NCI-H774 (cell line): Measurements from ENCODE around the gene ZNF652.
"Not testable (repeated sequence)": the region's sequence is repeated elsewhere in the genome, so short reads cannot be mapped to it uniquely, and the experiment has no call there.

Source experiments
- DNase-seq: peaks from one replicate; lab custom pipeline; 2025; lab: John Stamatoyannopoulos, UW

Gene ZNF652

GRCh38 chr17:49386373-49386772 lies 24.3 kb upstream of the ZNF652 start:
- no peak for DNase-seq

- no peak for DNase-seq
These were observed 22.9 kb upstream of the ZNF652 start for GRCh38 chr17:49384951-49385350.

- no peak for DNase-seq
These were observed 21.0 kb upstream of the ZNF652 start for GRCh38 chr17:49383060-49383459.

- DNase-seq: no peak
These were observed 20.5 kb upstream of the ZNF652 start for GRCh38 chr17:49382556-49382955.

- DNase-seq: no peak
These were observed 19.7 kb upstream of the ZNF652 start for GRCh38 chr17:49381793-49382192.

GRCh38 chr17:49381033-49381432 lies 19.0 kb upstream of the ZNF652 start:
- DNase-seq: no peak

- no peak for DNase-seq
These were observed 17.9 kb upstream of the ZNF652 start for GRCh38 chr17:49379926-49380325.

- no peak for DNase-seq
These were observed 16.3 kb upstream of the ZNF652 start for GRCh38 chr17:49378311-49378710.

GRCh38 chr17:49375544-49375943 lies 13.5 kb upstream of the ZNF652 start:
- DNase-seq: no peak

- no peak for DNase-seq
These were observed 11.1 kb upstream of the ZNF652 start for GRCh38 chr17:49373115-49373514.

GRCh38 chr17:49372425-49372824 lies 10.4 kb upstream of the ZNF652 start:
- DNase-seq: no peak

GRCh38 chr17:49370971-49371834 lies 9.2 kb upstream of the ZNF652 start:
- DNase-seq: peak; percentile 18

GRCh38 chr17:49369760-49370159 lies 7.7 kb upstream of the ZNF652 start:
- no peak for DNase-seq

- no peak for DNase-seq
These were observed 7.0 kb upstream of the ZNF652 start for GRCh38 chr17:49369089-49369488.

- DNase-seq: no peak
These were observed 3.6 kb upstream of the ZNF652 start for GRCh38 chr17:49365667-49366066.

- not testable (repeated sequence) for DNase-seq
These were observed 3.1 kb upstream of the ZNF652 start for GRCh38 chr17:49365126-49365525.

GRCh38 chr17:49364119-49364518 lies 2.1 kb upstream of the ZNF652 start:
- DNase-seq: no peak

- no peak for DNase-seq
These were observed 1.2 kb upstream of the ZNF652 start for GRCh38 chr17:49363251-49363650.

GRCh38 chr17:49362723-49363117 lies 670 bp upstream of the ZNF652 start:
- no peak for DNase-seq

GRCh38 chr17:49361129-49361901 lies 735 bp downstream of the ZNF652 start:
- peak; percentile 48 for DNase-seq

GRCh38 chr17:49360796-49361128 lies 1.3 kb downstream of the ZNF652 start:
- DNase-seq: no peak

- DNase-seq: no peak
These were observed 1.9 kb downstream of the ZNF652 start for GRCh38 chr17:49359990-49360795.
